H9 (cell line): ENCODE data around the gene CLDN11. TPM values are rescaled to one million over a fixed set of nuclear protein-coding genes. Genes with fewer than 3 reads are reported as not detected.

Experiments
- DNase-seq: peaks from one replicate; pipeline ENCODE4 v3.0.0-alpha.2; 2017
- H2AFZ ChIP-seq: one replicate; pipeline ENCODE4 v1.6.1; 2013; ENCODE audit warnings: mild to moderate bottlenecking, low read length, control low read depth, moderate library complexity
- H2AK5ac ChIP-seq: 2 replicates; pipeline ENCODE4 v1.6.1; 2013; ENCODE audit warnings: low read length, control low read depth, mixed read lengths; ENCODE audit not compliant: insufficient read length
- H2BK120ac ChIP-seq: one replicate; pipeline ENCODE4 v1.6.1; 2013; ENCODE audit warnings: low read depth, mild to moderate bottlenecking, low read length, control low read depth, inconsistent platforms; ENCODE audit not compliant: poor library complexity, severe bottlenecking
- H2BK12ac ChIP-seq: 2 replicates; pipeline ENCODE4 v1.6.1; 2013; ENCODE audit warnings: low read length, control low read depth, mixed read lengths, low read depth; ENCODE audit not compliant: insufficient read length
- H2BK15ac ChIP-seq: 2 replicates; pipeline ENCODE4 v1.6.1; 2013; ENCODE audit warnings: low read depth, low read length, control low read depth
- H2BK20ac ChIP-seq: one replicate; pipeline ENCODE4 v1.6.1; 2013; ENCODE audit warnings: low read depth, mild to moderate bottlenecking, low read length, control low read depth, inconsistent platforms; ENCODE audit not compliant: poor library complexity, severe bottlenecking
- H2BK5ac ChIP-seq: 2 replicates; pipeline ENCODE4 v1.6.1; 2013; ENCODE audit warnings: low read length, control low read depth, mixed read lengths; ENCODE audit not compliant: insufficient read length
- H3K14ac ChIP-seq: 2 replicates; pipeline ENCODE4 v1.6.1; 2013; ENCODE audit warnings: low read length, control low read depth; ENCODE audit not compliant: insufficient read depth
- H3K18ac ChIP-seq: 2 replicates; pipeline ENCODE4 v1.6.1; 2013; ENCODE audit warnings: low read depth, mild to moderate bottlenecking, mixed read lengths, low read length, control low read depth; ENCODE audit not compliant: insufficient read length
- H3K23ac ChIP-seq: 2 replicates; pipeline ENCODE4 v1.6.1; 2013; ENCODE audit warnings: low read length, control low read depth, mixed read lengths, low read depth; ENCODE audit not compliant: insufficient read length
- H3K23me2 ChIP-seq: 2 replicates; pipeline ENCODE4 v1.6.1; 2013; ENCODE audit warnings: low read depth, mild to moderate bottlenecking, mixed read lengths, low read length, control low read depth; ENCODE audit not compliant: insufficient read length, poor library complexity, severe bottlenecking
- H3K27ac ChIP-seq: 2 replicates; pipeline ENCODE4 v1.5.1; 2013; ENCODE audit warnings: low read length, control low read depth, mixed read lengths, low read depth; ENCODE audit not compliant: insufficient read length
- H3K27me3 ChIP-seq: 2 replicates; pipeline ENCODE4 v1.6.1; 2013; ENCODE audit warnings: low read length, control low read depth, inconsistent platforms; ENCODE audit not compliant: insufficient read depth
- H3K4ac ChIP-seq: 2 replicates; pipeline ENCODE4 v1.6.1; 2013; ENCODE audit warnings: low read depth, mild to moderate bottlenecking, control low read depth, inconsistent platforms, low read length, moderate library complexity
- H3K4me1 ChIP-seq: 2 replicates; pipeline ENCODE4 v1.6.1; 2013; ENCODE audit warnings: low read length, control low read depth, inconsistent platforms; ENCODE audit not compliant: insufficient read depth
- H3K4me2 ChIP-seq: 2 replicates; pipeline ENCODE4 v1.6.1; 2013; ENCODE audit warnings: low read length, control low read depth, mixed read lengths; ENCODE audit not compliant: insufficient read length, insufficient read depth
- H3K56ac ChIP-seq: 2 replicates; pipeline ENCODE4 v1.6.1; 2013; ENCODE audit warnings: low read depth, mild to moderate bottlenecking, mixed read lengths, low read length, control low read depth; ENCODE audit not compliant: insufficient read length
- H3K79me1 ChIP-seq: 2 replicates; pipeline ENCODE4 v1.6.1; 2013; ENCODE audit warnings: low read depth, mild to moderate bottlenecking, moderate library complexity, low read length, control low read depth, inconsistent platforms; ENCODE audit not compliant: insufficient read depth, poor library complexity, severe bottlenecking
- H3K79me2 ChIP-seq: 2 replicates; pipeline ENCODE4 v1.6.1; 2013; ENCODE audit warnings: low read length, control low read depth, inconsistent platforms; ENCODE audit not compliant: insufficient read depth
- H3K9ac ChIP-seq: 2 replicates; pipeline ENCODE4 v1.6.1; 2013; ENCODE audit warnings: low read length, control low read depth, mixed read lengths; ENCODE audit not compliant: insufficient read length; ENCODE audit errors: extremely low read depth
- H3K9me3 ChIP-seq: one replicate; pipeline ENCODE4 v1.6.1; 2013; ENCODE audit warnings: low read depth, low read length, inconsistent platforms; ENCODE audit not compliant: control insufficient read depth
- H3T11ph ChIP-seq: one replicate; pipeline ENCODE4 v1.6.1; 2013; ENCODE audit warnings: mild to moderate bottlenecking, low read length, control low read depth, inconsistent platforms
- H4K20me1 ChIP-seq: one replicate; pipeline ENCODE4 v1.6.1; 2013; ENCODE audit not compliant: control insufficient read depth, insufficient read length, insufficient read depth
- H4K5ac ChIP-seq: 2 replicates; pipeline ENCODE4 v1.6.1; 2013; ENCODE audit warnings: low read depth, mild to moderate bottlenecking, mixed read lengths, low read length, control low read depth; ENCODE audit not compliant: insufficient read length
- H4K8ac ChIP-seq: replicated peaks from 2 replicates; pipeline ENCODE4 v1.6.1; 2013; ENCODE audit warnings: low read length, control low read depth, mixed read lengths, low read depth; ENCODE audit not compliant: insufficient read length
- H4K91ac ChIP-seq: 2 replicates; pipeline ENCODE4 v1.6.1; 2013; ENCODE audit warnings: low read depth, mild to moderate bottlenecking, moderate library complexity, mixed read lengths, low read length, control low read depth; ENCODE audit not compliant: insufficient read length
- H3K27ac Mint-ChIP-seq, 3 experiments: 2 replicates in 2 of 3; 3 replicates in 1 of 3; pipeline ENCODE4 v1.8.0; 2020 to 2021; ENCODE audit warnings: mixed read lengths in 3 of 3, mild to moderate bottlenecking in 1 of 3, moderate library complexity in 1 of 3
- H3K27me3 Mint-ChIP-seq: 2 replicates; pipeline ENCODE4 v1.8.0; 2021; ENCODE audit warnings: low read depth, mild to moderate bottlenecking, moderate library complexity, mixed read lengths
- H3K36me3 Mint-ChIP-seq, 3 experiments: 2 replicates in 2 of 3; 3 replicates in 1 of 3; pipeline ENCODE4 v1.8.0; 2020 to 2021; ENCODE audit warnings: low read depth in 3 of 3, mixed read lengths in 3 of 3; ENCODE audit not compliant: insufficient read depth in 1 of 3
- H3K4me1 Mint-ChIP-seq, 2 experiments: 2 replicates each; pipeline ENCODE4 v1.8.0; 2020; ENCODE audit warnings: mixed read lengths in 2 of 2
- H3K4me3 Mint-ChIP-seq, 2 experiments: 2 replicates in 1 of 2; 3 replicates in 1 of 2; pipeline ENCODE4 v1.8.0; 2020 to 2021; ENCODE audit warnings: mild to moderate bottlenecking in 2 of 2, mixed read lengths in 2 of 2, moderate library complexity in 1 of 2
- H3K9me3 Mint-ChIP-seq, 2 experiments: 2 replicates in 1 of 2; 3 replicates in 1 of 2; pipeline ENCODE4 v1.8.0; 2020; ENCODE audit warnings: mild to moderate bottlenecking in 2 of 2, mixed read lengths in 2 of 2, moderate library complexity in 1 of 2
- CTCF ChIP-seq: fragments of 200-600 bp; sonication (generic); conservative IDR thresholded peaks from 3 replicates; pipeline ENCODE4 v1.8.0; 2021; ENCODE audit warnings: antibody characterized with exemption, mild to moderate bottlenecking
- WGBS: extraction: QIAGEN DNeasy Blood & Tissue Kit; methylation state at CpG from one replicate; pipeline ENCODE4 v1.1.7; 2013; ENCODE audit warnings: missing lambda C conversion rate, low lambda C conversion rate, mixed read lengths; ENCODE audit not compliant: insufficient read length; ENCODE audit errors: extremely low coverage; 5-methylcytosine and 5-hydroxymethylcytosine counted together
- total RNA-seq: library from RNA; stranded (reverse); gene quantifications from 2 replicates; pipeline ENCODE4 v1.2.1, GENCODE V29; 2021

Gene CLDN11
- total RNA-seq, 1 experiment from 2014 or later = 1.7 TPM

GRCh38 chr3:170476291-170476690 lies 57.6 kb downstream of the CLDN11 start:
- H2BK5ac ChIP-seq = no peak overlapping the region
- H2BK15ac ChIP-seq = no peak overlapping the region
- no peak overlapping the region for H3K56ac ChIP-seq
- H2AFZ ChIP-seq = no peak overlapping the region
- no peak overlapping the region for H2AK5ac ChIP-seq
- Mint-ChIP-seq H3K27ac (no peak overlapping the region), H3K9me3 (no peaks in the 10 kb centered on the region), H3K36me3 (no peaks in the 10 kb centered on the region; a peak in 1 of 7 replicates), H3K4me1 (peaks cover 13 to 15% of the 10 kb centered on the region in 2 experiments), H3K4me3 (no peak overlapping the region), H3K27me3 (no peaks in the 10 kb centered on the region)
- no peak overlapping the region for H4K8ac ChIP-seq
- H3K9me3 ChIP-seq = no peaks in the 10 kb centered on the region
- H3K23ac ChIP-seq = no peak overlapping the region
- no peak overlapping the region for H4K5ac ChIP-seq
- H2BK20ac ChIP-seq = no peak overlapping the region
- no peaks in the 10 kb centered on the region for H3K79me1 ChIP-seq
- no peaks in the 10 kb centered on the region for H4K20me1 ChIP-seq
- DNase-seq = no peak
- no peak overlapping the region for H3K4ac ChIP-seq
- no peak overlapping the region for H3T11ph ChIP-seq
- H2BK12ac ChIP-seq = no peak overlapping the region
- no CpG with 5 or more reads among the region's 6 CpGs for WGBS
- no peak overlapping the region for H4K91ac ChIP-seq
- no peak overlapping the region for H3K14ac ChIP-seq
- H3K18ac ChIP-seq = no peak overlapping the region
- no peak overlapping the region for H3K27ac ChIP-seq
- no peaks in the 10 kb centered on the region for H3K27me3 ChIP-seq
- H3K4me1 ChIP-seq = no peaks in the 10 kb centered on the region
- no peak for TF ChIP-seq CTCF
- no peak overlapping the region for H3K4me2 ChIP-seq
- H2BK120ac ChIP-seq = no peak overlapping the region
- H3K23me2 ChIP-seq = no peaks in the 10 kb centered on the region
- no peaks in the 10 kb centered on the region for H3K79me2 ChIP-seq
- H3K9ac ChIP-seq = no peak overlapping the region
